Endothelial cell of umbilical vein (primary cell): ENCODE results near the gene HECTD2. TPM values are rescaled to one million over a fixed set of nuclear protein-coding genes. Genes with fewer than 3 reads are reported as not detected.

Experiments
- BruUV-seq: library from RNA; stranded (reverse); fragments of 400-500 nt; replicated peaks from 2 replicates; lab custom pipeline; 2021; lab: Mats Ljungman, UMichigan
- CTCF ChIA-PET: fragments of 300-600, 350-600 bp; sonication (Branson Sonifier 250); formaldehyde crosslinking; loops from one replicate; lab custom pipeline; 2021; ENCODE audit warnings: antibody characterized with exemption, inconsistent platforms; lab: Charles Lee
- POLR2A ChIA-PET: fragments of 300-600, 350-600 bp; sonication (Branson Sonifier 250); formaldehyde crosslinking; loops from one replicate; lab custom pipeline; 2021; ENCODE audit warnings: antibody characterized with exemption, inconsistent platforms; lab: Charles Lee
- DNase-seq: peaks from one replicate; pipeline ENCODE4 v3.0.0-alpha.2; 2011; ENCODE audit warnings: low read depth, low spot score
- FAIRE-seq: peaks from 2 replicates; lab custom pipeline; 2011; peaks lifted over from hg19 to GRCh38; lab: Jason Lieb, UNC
- H2AFZ ChIP-seq: 2 replicates; pipeline ENCODE4 v1.6.0; 2012; ENCODE audit warnings: low read depth, low read length, control low read depth, inconsistent platforms
- H3K27ac ChIP-seq: 2 replicates; pipeline ENCODE4 v1.5.1; 2011; ENCODE audit warnings: low read depth, mild to moderate bottlenecking, control low read depth, low read length, moderate library complexity; ENCODE audit not compliant: insufficient read depth
- H3K27me3 ChIP-seq, 2 experiments: 2 replicates each; pipeline versions ENCODE4 v1.6.0 to v1.6.1; 2011; ENCODE audit warnings: low read length in 2 of 2, mixed read lengths in 1 of 2; ENCODE audit not compliant: control insufficient read depth in 2 of 2, insufficient read depth in 2 of 2
- H3K36me3 ChIP-seq, 2 experiments: 2 replicates in 1 of 2; 3 replicates in 1 of 2; pipeline ENCODE4 v1.5.1; 2011; ENCODE audit warnings: low read length in 2 of 2, mild to moderate bottlenecking in 1 of 2, moderate library complexity in 1 of 2; ENCODE audit not compliant: control insufficient read depth in 2 of 2, insufficient read depth in 2 of 2; ENCODE audit errors: extremely low read depth in 1 of 2
- H3K4me1 ChIP-seq: 3 replicates; pipeline ENCODE4 v1.5.1; 2011; ENCODE audit warnings: mild to moderate bottlenecking, low read length; ENCODE audit not compliant: control insufficient read depth, insufficient read depth; ENCODE audit errors: extremely low read depth
- H3K4me2 ChIP-seq: 2 replicates; pipeline ENCODE4 v1.6.1; 2011; ENCODE audit warnings: low read length, control low read depth, mixed read lengths; ENCODE audit not compliant: insufficient read depth
- H3K4me3 ChIP-seq, 3 experiments: fragments of 200-600 bp in 1 of 3; sonication (generic), shearing (Covaris generic) in 1 of 3; replicated peaks in 1 of 3; 2 replicates each; pipeline ENCODE4 v1.5.1; 2011 to 2016; ENCODE audit warnings: control low read depth in 3 of 3, low read length in 3 of 3, mild to moderate bottlenecking in 2 of 3, inconsistent platforms in 1 of 3, low read depth in 1 of 3, moderate library complexity in 1 of 3; ENCODE audit not compliant: insufficient read depth in 1 of 3
- H3K79me2 ChIP-seq: 2 replicates; pipeline ENCODE4 v1.6.0; 2012; ENCODE audit warnings: low read length, inconsistent platforms; ENCODE audit not compliant: control insufficient read depth, insufficient read depth
- H3K9ac ChIP-seq: replicated peaks from 2 replicates; pipeline ENCODE3; 2011; ENCODE audit warnings: low read length, control low read depth; ENCODE audit not compliant: insufficient read depth; ENCODE audit errors: extremely low read depth
- H3K9me1 ChIP-seq: replicated peaks from 3 replicates; pipeline ENCODE4 v1.6.0; 2011; ENCODE audit warnings: mild to moderate bottlenecking, low read length; ENCODE audit not compliant: control insufficient read depth, insufficient read depth; ENCODE audit errors: extremely low read depth
- H3K9me3 ChIP-seq: replicated peaks from 2 replicates; pipeline ENCODE4 v1.5.1; 2012; ENCODE audit warnings: low read length, inconsistent platforms; ENCODE audit not compliant: control insufficient read depth, insufficient read depth
- H4K20me1 ChIP-seq: replicated peaks from 2 replicates; pipeline ENCODE3; 2011; ENCODE audit warnings: mild to moderate bottlenecking, low read length; ENCODE audit not compliant: control insufficient read depth, insufficient read depth; ENCODE audit errors: extremely low read depth
- CTCF ChIP-seq, 2 donors: IDR thresholded peaks; 1 replicate in 1 of 2; 2 replicates in 1 of 2; pipeline ENCODE4 v1.5.1; 2011; ENCODE audit warnings: low read length in 2 of 2, mild to moderate bottlenecking in 2 of 2, moderate library complexity in 2 of 2, control low read depth in 1 of 2, inconsistent platforms in 1 of 2, low read depth in 1 of 2; ENCODE audit not compliant: insufficient read depth in 1 of 2; ENCODE audit errors: extremely low read depth in 1 of 2
- EZH2 ChIP-seq: IDR thresholded peaks from 2 replicates; pipeline ENCODE4 v1.6.1; 2012; ENCODE audit warnings: borderline replicate concordance, low read depth, mild to moderate bottlenecking, moderate library complexity, low read length, inconsistent platforms; ENCODE audit not compliant: severe bottlenecking
- FOS ChIP-seq: IDR thresholded peaks from 2 replicates; pipeline ENCODE4 v1.6.1; 2011; ENCODE audit warnings: mild to moderate bottlenecking, low read length, moderate library complexity, borderline replicate concordance; ENCODE audit not compliant: insufficient read depth
- GATA2 ChIP-seq: IDR thresholded peaks from 2 replicates; pipeline ENCODE4 v1.7.0; 2011; ENCODE audit warnings: low read depth, mild to moderate bottlenecking, moderate library complexity, mixed read lengths, low read length; ENCODE audit not compliant: insufficient read length, insufficient read depth
- JUN ChIP-seq: IDR thresholded peaks from 2 replicates; pipeline ENCODE4 v1.6.1; 2011; ENCODE audit warnings: borderline replicate concordance, low read depth; ENCODE audit not compliant: insufficient read length, insufficient read depth
- MYC ChIP-seq: IDR thresholded peaks from one replicate; pipeline ENCODE4 v1.6.1; 2011; ENCODE audit warnings: mild to moderate bottlenecking, low read depth, low read length
- POLR2A ChIP-seq: IDR thresholded peaks from 2 replicates; pipeline ENCODE4 v1.6.1; 2012; ENCODE audit warnings: low read depth, mild to moderate bottlenecking, control low read depth, low read length
- POLR2AphosphoS5 ChIP-seq: IDR thresholded peaks from 2 replicates; pipeline ENCODE4 v1.6.1; 2012; ENCODE audit warnings: low read depth, mild to moderate bottlenecking, control low read depth, low read length, moderate library complexity; ENCODE audit not compliant: insufficient read depth
- dilution Hi-C: fragments of 300-500 bp; cut with MboI; formaldehyde crosslinking; loops from one replicate; pipeline ENCODE4 v1.15.0; 2019; ENCODE audit warnings: low sequenced_read_pairs; ENCODE audit not compliant: extremely low pct_ligation_motif_present
- intact Hi-C: fragments of 100-400 bp; cut with micrococcal nuclease; formaldehyde crosslinking; loops from one replicate; pipeline ENCODE4 v1.10.0; 2022
- polyA plus RNA-seq, 4 experiments: library from polyadenylated mRNA; depleted of rRNA in 3 of 4; stranded (reverse) in 3 of 4; unstranded in 1 of 4; fragments of >200 nt; gene quantifications; 2 replicates each; pipeline versions ENCODE4 v1.2.1 to v1.2.3, GENCODE V29; 2011 to 2012; ENCODE audit warnings: missing spikeins in 1 of 4
- total RNA-seq: library from RNA; stranded (reverse); gene quantifications from 2 replicates; pipeline ENCODE4 v1.2.3, GENCODE V29; 2021
- TF ChIP-seq, protein P1 (sequence below): IDR thresholded peaks from 2 replicates; pipeline ENCODE4 v1.6.1; 2011; ENCODE audit not compliant: insufficient read depth, insufficient read length

The HECTD2 gene
- total and polyA plus RNA-seq, 2 donors (not counting 3 experiments of a cell fraction or from before 2014, with no cell fraction given), result 4.2 to 10.7 TPM

- H3K4me1 ChIP-seq, result no peaks in the 10 kb centered on the region
- TF ChIP-seq, protein P1, sequence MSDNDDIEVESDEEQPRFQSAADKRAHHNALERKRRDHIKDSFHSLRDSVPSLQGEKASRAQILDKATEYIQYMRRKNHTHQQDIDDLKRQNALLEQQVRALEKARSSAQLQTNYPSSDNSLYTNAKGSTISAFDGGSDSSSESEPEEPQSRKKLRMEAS, result no peak
- TF ChIP-seq MYC (no peak), POLR2AphosphoS5 (no peak), CTCF (IDR thresholded peaks at IDR 0.05; ENCODE audit: extremely low read depth in 1 of 2, insufficient read depth in 1 of 2, low read depth in 1 of 2, low read length in 2 of 2) (no peak), POLR2A (no peak), JUN (no peak), EZH2 (no peak), GATA2 (no peak), FOS (no peak)
- no peaks in the 10 kb centered on the region for H4K20me1 ChIP-seq
- no peak overlapping the region for H3K27ac ChIP-seq
- FAIRE-seq (no peak), DNase-seq (no peak)
- H3K79me2 ChIP-seq, result no peaks in the 10 kb centered on the region
- no TSS peak for BruUV-seq
- dilution Hi-C loops, result no loop called here
- intact Hi-C loops, result no loop called here
- no peak overlapping the region for H2AFZ ChIP-seq
- no peaks in the 10 kb centered on the region for H3K27me3 ChIP-seq
- H3K9me1 ChIP-seq, result no peaks in the 10 kb centered on the region
- ChIA-PET POLR2A (no interaction called here), CTCF (no interaction called here)
- no peaks in the 10 kb centered on the region for H3K9me3 ChIP-seq
- no peak overlapping the region for H3K9ac ChIP-seq
- no peak overlapping the region for H3K4me3 ChIP-seq
- no peak overlapping the region for H3K4me2 ChIP-seq
- no peaks in the 10 kb centered on the region for H3K36me3 ChIP-seq
Observed at GRCh38 chr10:91452063-91452462, 41.9 kb downstream of the HECTD2 start.
